OCI-LY3 (cell line): ENCODE measurements around the gene TNFAIP8L1.

Source experiments
- H2AFZ ChIP-seq: fragments of 200-600, 300-600 bp; shearing (Covaris generic); 2 replicates; pipeline ENCODE4 v1.6.0; 2014; ENCODE audit warnings: antibody characterized with exemption, low read depth, low read length
- H3K27ac ChIP-seq: fragments of 200-600, 300-600 bp; sonication (generic); 2 replicates; pipeline ENCODE4 v1.5.1; 2014; ENCODE audit warnings: mild to moderate bottlenecking, low read length, moderate library complexity, mixed read lengths
- H3K27me3 ChIP-seq: fragments of 200-600, 300-600 bp; sonication (generic); 2 replicates; pipeline ENCODE4 v1.6.1; 2014; ENCODE audit warnings: low read depth, low read length, mixed read lengths
- H3K36me3 ChIP-seq: fragments of 200-600, 300-600 bp; sonication (generic); replicated peaks from 2 replicates; pipeline ENCODE3; 2014; ENCODE audit warnings: low read depth, low read length, mixed read lengths
- H3K4me1 ChIP-seq: fragments of 300-600, 200-600 bp; sonication (generic); 2 replicates; pipeline ENCODE4 v1.6.1; 2014; ENCODE audit warnings: low read length, mixed read lengths
- H3K4me2 ChIP-seq: fragments of 200-600, 300-600 bp; sonication (generic); 2 replicates; pipeline ENCODE4 v1.6.1; 2014; ENCODE audit warnings: low read length, mixed read lengths
- H3K4me3 ChIP-seq: fragments of 300-600, 200-600 bp; sonication (generic); 2 replicates; pipeline ENCODE4 v1.5.1; 2014; ENCODE audit warnings: antibody characterized with exemption, mild to moderate bottlenecking, low read length, moderate library complexity
- H3K79me2 ChIP-seq: fragments of 300-600, 200-600 bp; shearing (Covaris generic); 2 replicates; pipeline ENCODE4 v1.6.1; 2014; ENCODE audit warnings: mild to moderate bottlenecking, low read length, mixed read lengths
- H3K9ac ChIP-seq: fragments of 300-600, 200-600 bp; shearing (Covaris generic); 2 replicates; pipeline ENCODE4 v1.6.0; 2014; ENCODE audit warnings: mild to moderate bottlenecking, low read length, moderate library complexity
- H3K9me3 ChIP-seq: fragments of 200-600, 300-600 bp; shearing (Covaris generic); 2 replicates; pipeline ENCODE4 v1.6.1; 2014; ENCODE audit warnings: low read length, mixed read lengths; ENCODE audit not compliant: insufficient read depth
- H4K20me1 ChIP-seq: fragments of 200-600, 300-600 bp; sonication (generic); 2 replicates; pipeline ENCODE4 v1.6.1; 2016; ENCODE audit warnings: low read length, mixed read lengths; ENCODE audit not compliant: insufficient read depth
- CTCF ChIP-seq: fragments of 200-600, 300-600 bp; sonication (generic); IDR thresholded peaks from 2 replicates; pipeline ENCODE4 v1.5.1; 2014; ENCODE audit warnings: antibody characterized with exemption, low read length, low read depth
- EZH2phosphoT487 ChIP-seq: fragments of 200-600 bp; shearing (Covaris generic); IDR thresholded peaks from 2 replicates; pipeline ENCODE4 v1.6.1; 2018; ENCODE audit warnings: antibody characterized with exemption, mixed run types, low read depth

TNFAIP8L1 gene

GRCh38 chr19:4602915-4603314 is 36.4 kb upstream of the TNFAIP8L1 start:
- Histone ChIP-seq H3K9ac (no peak overlapping the region), H2AFZ (no peak overlapping the region), H3K9me3 (no peaks in the 10 kb centered on the region), H3K27me3 (peaks cover 25% of the 10 kb centered on the region; the same call in 1 of the 2 replicates), H3K4me3 (no peak overlapping the region), H3K4me1 (peaks cover 5% of the 10 kb centered on the region; the same call in 1 of the 2 replicates), H3K27ac (no peak overlapping the region), H4K20me1 (no peaks in the 10 kb centered on the region), H3K4me2 (no peak overlapping the region), H3K79me2 (no peaks in the 10 kb centered on the region), H3K36me3 (no peaks in the 10 kb centered on the region)
- no peak for TF ChIP-seq CTCF
- no peak for TF ChIP-seq EZH2phosphoT487

- Histone ChIP-seq H3K4me3 (no peak overlapping the region), H4K20me1 (no peaks in the 10 kb centered on the region), H3K4me2 (no peak overlapping the region), H3K4me1 (peaks cover 3% of the 10 kb centered on the region), H3K36me3 (no peaks in the 10 kb centered on the region), H3K27me3 (peaks cover 20% of the 10 kb centered on the region; the same call in 1 of the 2 replicates), H3K79me2 (no peaks in the 10 kb centered on the region), H3K27ac (no peak overlapping the region), H3K9ac (no peak overlapping the region), H3K9me3 (no peaks in the 10 kb centered on the region), H2AFZ (no peak overlapping the region)
- TF ChIP-seq CTCF (no peak), EZH2phosphoT487 (no peak)
These were observed 34.4 kb upstream of the TNFAIP8L1 start for GRCh38 chr19:4604912-4605311.

GRCh38 chr19:4606181-4606580 is 33.1 kb upstream of the TNFAIP8L1 start:
- Histone ChIP-seq H3K4me3 (no peak overlapping the region), H3K4me2 (no peak overlapping the region), H3K4me1 (peaks cover 10% of the 10 kb centered on the region), H3K27me3 (peaks cover 13% of the 10 kb centered on the region; the same call in 1 of the 2 replicates), H3K27ac (no peak overlapping the region), H3K79me2 (no peaks in the 10 kb centered on the region), H2AFZ (no peak overlapping the region), H3K9me3 (no peaks in the 10 kb centered on the region), H4K20me1 (no peaks in the 10 kb centered on the region), H3K36me3 (no peaks in the 10 kb centered on the region), H3K9ac (no peak overlapping the region)
- TF ChIP-seq CTCF (no peak), EZH2phosphoT487 (no peak)

DNA sequence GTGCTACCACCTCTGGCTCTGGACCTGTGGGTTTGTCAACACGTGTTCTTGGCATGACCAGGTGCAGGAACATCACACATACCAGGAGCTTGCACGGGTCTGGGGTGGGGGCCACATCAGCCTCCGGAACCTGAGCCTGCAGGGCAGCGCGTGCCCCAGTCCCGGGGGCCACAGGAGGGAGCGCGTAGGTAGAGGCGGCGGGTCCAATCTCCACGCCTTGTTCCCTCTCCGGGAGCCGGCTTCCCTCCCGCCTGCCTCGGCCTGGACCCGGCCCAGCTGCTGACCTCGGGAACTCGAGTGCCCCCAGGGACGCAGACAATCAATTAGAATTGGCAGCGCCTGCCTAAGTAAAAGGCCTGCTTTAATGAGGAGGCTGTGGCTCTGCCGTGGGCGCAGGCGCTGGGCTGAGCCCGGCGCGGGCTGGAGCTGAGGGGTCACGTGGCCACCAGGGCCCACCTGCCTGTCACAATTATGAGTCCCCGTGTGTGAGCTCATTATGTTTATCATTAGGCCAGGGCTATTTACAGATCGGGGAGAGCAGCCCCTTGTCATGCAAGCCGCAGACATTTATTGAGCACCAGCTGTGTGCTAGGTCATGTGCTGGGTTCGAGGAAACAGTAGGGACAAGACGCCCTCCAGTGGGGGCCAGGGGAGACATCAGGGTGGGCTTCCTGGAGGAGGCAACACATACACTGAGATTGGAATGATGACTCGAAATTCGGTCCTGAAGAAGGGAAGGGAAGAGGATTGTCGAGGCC is 32.2 kb upstream of the TNFAIP8L1 start:
- no peak overlapping the region for H2AFZ ChIP-seq

More for the DNA sequence above, 32.2 kb upstream of the TNFAIP8L1 start:
- Histone ChIP-seq H3K9me3 (no peaks in the 10 kb centered on the region), H3K27me3 (peaks cover 8% of the 10 kb centered on the region; the same call in 1 of the 2 replicates), H3K4me3 (no peak overlapping the region), H3K4me2 (no peak overlapping the region), H3K4me1 (peaks cover 10% of the 10 kb centered on the region), H3K79me2 (no peaks in the 10 kb centered on the region), H4K20me1 (no peaks in the 10 kb centered on the region), H3K36me3 (no peaks in the 10 kb centered on the region), H3K9ac (no peak overlapping the region), H3K27ac (no peak overlapping the region)
- TF ChIP-seq CTCF: 0 out of 2 replicates have a peak, but pooled peaks have one; percentile 12
- TF ChIP-seq EZH2phosphoT487: no peak
